ENCODE results near the gene PAPPA2. TPM values are rescaled to one million over a fixed set of nuclear protein-coding genes. Genes with fewer than 3 reads are reported as not detected.

PAPPA2 gene
- total and polyA plus RNA-seq, 2 donors (not counting 1 experiment from before 2014, with no cell fraction given), result 0.24 to 4.1 TPM

DNA sequence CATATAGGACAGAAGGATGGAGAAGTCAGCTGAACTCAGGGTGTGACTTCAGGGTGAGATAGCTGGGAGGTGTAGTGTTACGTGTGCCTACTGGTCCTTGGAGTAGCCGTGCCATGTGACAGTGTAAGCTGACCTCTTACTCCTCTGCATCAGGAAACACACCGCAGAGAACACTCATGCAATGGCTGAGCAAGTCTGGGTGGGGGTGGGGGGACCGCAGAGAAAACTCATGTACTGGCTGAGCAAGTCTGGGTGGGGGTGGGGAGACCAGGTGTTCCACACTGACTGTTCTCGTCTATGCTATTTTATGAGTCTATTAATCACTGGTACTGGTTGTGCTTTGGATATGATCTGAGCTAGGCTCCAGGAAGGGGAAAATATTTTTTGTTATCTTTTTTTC, 233.1 kb downstream of the PAPPA2 start:
- Histone ChIP-seq H3K4me2 (ENCODE audit: extremely low read depth, insufficient read depth, low read length) (no peak overlapping the region), H3K79me2 (ENCODE audit: control insufficient read depth, insufficient read depth, low read length) (no peaks in the 10 kb centered on the region), H3K27ac (ENCODE audit: insufficient read depth, low read length) (no peak overlapping the region), H3K4me3 (replicated peaks in 1 of 4; ENCODE audit: control extremely low read depth in 1 of 4, insufficient read depth in 1 of 4, low read depth in 3 of 4, low read length in 4 of 4) (no peak overlapping the region), H4K20me1 (ENCODE audit: control insufficient read depth, extremely low read depth, insufficient read depth, low read length) (no peaks in the 10 kb centered on the region), H3K9me3 (ENCODE audit: control insufficient read depth, insufficient read depth, low read depth, low read length) (no peaks in the 10 kb centered on the region), H3K27me3 (ENCODE audit: control insufficient read depth, insufficient read depth, low read length) (no peaks in the 10 kb centered on the region), H3K36me3 (ENCODE audit: control insufficient read depth, insufficient read depth, low read length) (no peaks in the 10 kb centered on the region), H3K4me1 (ENCODE audit: control insufficient read depth, extremely low read depth, insufficient read depth, low read length) (no peaks in the 10 kb centered on the region), H3K9ac (ENCODE audit: insufficient read depth, low read length) (no peak overlapping the region), H2AFZ (ENCODE audit: low read length) (no peak overlapping the region)
- peak; percentile 47 to 56 for DNase-seq (ENCODE audit: low read depth in 2 of 2)
- no peak for TF ChIP-seq EZH2 (IDR thresholded peaks at IDR 0.05; ENCODE audit: low read length, missing control alignments)
- TF ChIP-seq, protein P1, sequence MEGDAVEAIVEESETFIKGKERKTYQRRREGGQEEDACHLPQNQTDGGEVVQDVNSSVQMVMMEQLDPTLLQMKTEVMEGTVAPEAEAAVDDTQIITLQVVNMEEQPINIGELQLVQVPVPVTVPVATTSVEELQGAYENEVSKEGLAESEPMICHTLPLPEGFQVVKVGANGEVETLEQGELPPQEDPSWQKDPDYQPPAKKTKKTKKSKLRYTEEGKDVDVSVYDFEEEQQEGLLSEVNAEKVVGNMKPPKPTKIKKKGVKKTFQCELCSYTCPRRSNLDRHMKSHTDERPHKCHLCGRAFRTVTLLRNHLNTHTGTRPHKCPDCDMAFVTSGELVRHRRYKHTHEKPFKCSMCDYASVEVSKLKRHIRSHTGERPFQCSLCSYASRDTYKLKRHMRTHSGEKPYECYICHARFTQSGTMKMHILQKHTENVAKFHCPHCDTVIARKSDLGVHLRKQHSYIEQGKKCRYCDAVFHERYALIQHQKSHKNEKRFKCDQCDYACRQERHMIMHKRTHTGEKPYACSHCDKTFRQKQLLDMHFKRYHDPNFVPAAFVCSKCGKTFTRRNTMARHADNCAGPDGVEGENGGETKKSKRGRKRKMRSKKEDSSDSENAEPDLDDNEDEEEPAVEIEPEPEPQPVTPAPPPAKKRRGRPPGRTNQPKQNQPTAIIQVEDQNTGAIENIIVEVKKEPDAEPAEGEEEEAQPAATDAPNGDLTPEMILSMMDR (conservative IDR thresholded peaks at IDR 0.05 in 1 of 2, IDR thresholded peaks at IDR 0.05 in 1 of 2; ENCODE audit: low read depth in 1 of 2, low read length in 2 of 2), result no peak

DNA sequence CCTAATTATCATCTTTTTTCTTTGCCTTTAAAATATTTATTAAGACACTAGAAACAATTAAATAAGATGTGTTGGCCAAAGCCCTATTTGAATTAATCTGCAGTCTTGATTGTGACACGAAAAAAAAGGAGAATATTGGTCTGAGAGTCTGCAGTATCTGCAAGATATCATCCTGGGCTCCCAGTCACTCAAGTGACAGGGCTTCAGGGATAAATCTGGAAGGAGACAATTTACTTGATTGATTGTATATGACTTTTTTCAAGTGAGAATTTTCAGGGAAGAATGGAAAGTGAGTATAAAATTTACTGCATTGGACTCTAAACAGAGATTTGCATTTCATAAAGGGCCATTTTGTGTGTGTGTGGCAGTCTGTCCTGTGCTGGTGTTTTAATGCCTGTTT, 233.7 kb downstream of the PAPPA2 start:
- no peaks in the 10 kb centered on the region for H3K4me1 ChIP-seq (ENCODE audit: control insufficient read depth, extremely low read depth, insufficient read depth, low read length)
- no peak overlapping the region for H3K9ac ChIP-seq (ENCODE audit: insufficient read depth, low read length)
- DNase-seq (ENCODE audit: low read depth in 2 of 2), result no peak
- H2AFZ ChIP-seq (ENCODE audit: low read length), result no peak overlapping the region
- no peaks in the 10 kb centered on the region for H3K36me3 ChIP-seq (ENCODE audit: control insufficient read depth, insufficient read depth, low read length)
- H3K27me3 ChIP-seq (ENCODE audit: control insufficient read depth, insufficient read depth, low read length), result no peaks in the 10 kb centered on the region
- TF ChIP-seq EZH2 (IDR thresholded peaks at IDR 0.05; ENCODE audit: low read length, missing control alignments), result no peak
- TF ChIP-seq, protein P1 (conservative IDR thresholded peaks at IDR 0.05 in 1 of 2, IDR thresholded peaks at IDR 0.05 in 1 of 2; ENCODE audit: low read depth in 1 of 2, low read length in 2 of 2), result no peak
- no peaks in the 10 kb centered on the region for H3K9me3 ChIP-seq (ENCODE audit: control insufficient read depth, insufficient read depth, low read depth, low read length)
- no peak overlapping the region for H3K4me2 ChIP-seq (ENCODE audit: extremely low read depth, insufficient read depth, low read length)
- H3K79me2 ChIP-seq (ENCODE audit: control insufficient read depth, insufficient read depth, low read length), result no peaks in the 10 kb centered on the region
- no peak overlapping the region for H3K27ac ChIP-seq (ENCODE audit: insufficient read depth, low read length)
- H4K20me1 ChIP-seq (ENCODE audit: control insufficient read depth, extremely low read depth, insufficient read depth, low read length), result no peaks in the 10 kb centered on the region
- no peak overlapping the region for H3K4me3 ChIP-seq (replicated peaks in 1 of 4; ENCODE audit: control extremely low read depth in 1 of 4, insufficient read depth in 1 of 4, low read depth in 3 of 4, low read length in 4 of 4)

DNA sequence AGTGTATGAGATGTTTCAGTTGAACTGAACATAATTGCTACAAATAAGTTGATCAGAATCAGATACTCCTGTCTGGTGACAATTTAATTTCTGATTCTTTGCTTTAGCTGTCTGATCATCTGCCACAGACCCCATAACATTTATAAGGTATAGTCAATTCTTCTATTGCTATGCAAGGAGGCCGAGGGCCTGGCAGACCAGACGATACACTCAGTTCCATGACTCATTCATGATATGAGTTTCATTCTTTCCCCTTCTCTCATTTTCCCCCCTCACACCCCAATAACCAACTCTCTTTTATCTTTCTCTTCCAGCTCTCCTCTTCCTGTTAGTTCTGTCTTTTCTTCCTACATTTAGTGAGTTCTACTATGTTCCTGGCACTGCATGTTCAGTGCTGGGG, 236.8 kb downstream of the PAPPA2 start:
- H3K27me3 ChIP-seq (ENCODE audit: control insufficient read depth, insufficient read depth, low read length), result no peaks in the 10 kb centered on the region
- no peaks in the 10 kb centered on the region for H3K79me2 ChIP-seq (ENCODE audit: control insufficient read depth, insufficient read depth, low read length)
- no peak overlapping the region for H3K4me2 ChIP-seq (ENCODE audit: extremely low read depth, insufficient read depth, low read length)
- DNase-seq (ENCODE audit: low read depth in 2 of 2), result no peak
- no peaks in the 10 kb centered on the region for H3K4me1 ChIP-seq (ENCODE audit: control insufficient read depth, extremely low read depth, insufficient read depth, low read length)
- no peak for TF ChIP-seq EZH2 (IDR thresholded peaks at IDR 0.05; ENCODE audit: low read length, missing control alignments)
- TF ChIP-seq, protein P1 (conservative IDR thresholded peaks at IDR 0.05 in 1 of 2, IDR thresholded peaks at IDR 0.05 in 1 of 2; ENCODE audit: low read depth in 1 of 2, low read length in 2 of 2), result no peak
- H3K27ac ChIP-seq (ENCODE audit: insufficient read depth, low read length), result no peak overlapping the region
- H3K36me3 ChIP-seq (ENCODE audit: control insufficient read depth, insufficient read depth, low read length), result no peaks in the 10 kb centered on the region
- no peaks in the 10 kb centered on the region for H4K20me1 ChIP-seq (ENCODE audit: control insufficient read depth, extremely low read depth, insufficient read depth, low read length)
- no peak overlapping the region for H3K9ac ChIP-seq (ENCODE audit: insufficient read depth, low read length)
- H3K4me3 ChIP-seq (replicated peaks in 1 of 4; ENCODE audit: control extremely low read depth in 1 of 4, insufficient read depth in 1 of 4, low read depth in 3 of 4, low read length in 4 of 4), result no peak overlapping the region
- H2AFZ ChIP-seq (ENCODE audit: low read length), result no peak overlapping the region
- H3K9me3 ChIP-seq (ENCODE audit: control insufficient read depth, insufficient read depth, low read depth, low read length), result no peaks in the 10 kb centered on the region

Data from fibroblast of lung (primary cell).